ENCODE measurements around the gene UBALD2.
"Not testable (repeated sequence)": the region's sequence is repeated elsewhere in the genome, so short reads cannot be mapped to it uniquely, and the experiment has no call there.

Gene UBALD2

DNA sequence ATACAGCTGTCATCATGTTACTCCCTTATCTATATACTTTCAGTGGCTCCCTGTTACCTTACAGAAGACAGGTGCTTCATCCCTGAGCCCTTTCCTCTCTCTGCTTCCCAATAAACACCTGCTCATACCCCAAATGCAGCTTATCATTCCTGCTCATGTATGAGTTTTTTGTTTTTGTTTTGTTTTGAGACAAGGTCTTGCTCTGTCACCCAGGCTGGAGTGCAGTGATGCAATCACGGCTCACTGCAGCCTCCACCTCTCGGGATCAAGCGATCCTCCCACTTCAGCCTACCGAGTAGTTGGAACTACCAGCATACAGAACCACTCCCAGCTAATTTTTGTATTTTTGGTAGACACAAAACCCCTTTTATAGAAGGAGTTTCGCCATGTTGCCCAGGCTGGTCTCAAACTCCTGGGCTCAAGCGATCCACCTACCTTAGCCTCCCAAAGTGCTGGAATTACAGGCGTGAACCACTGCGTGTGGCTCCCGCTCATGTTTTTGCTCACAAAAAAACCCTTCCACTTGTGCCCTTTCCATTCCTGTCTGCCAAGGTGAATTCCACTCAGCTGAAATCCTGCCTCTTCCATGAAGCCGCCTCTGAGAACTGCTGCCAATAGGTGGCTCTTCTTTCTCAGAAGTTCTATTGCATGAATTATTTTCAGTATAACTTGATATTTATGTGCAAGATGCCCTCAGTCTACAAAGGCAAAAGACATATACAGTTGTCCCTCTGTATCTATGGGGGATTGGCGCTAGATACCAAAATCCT, 16.9 kb upstream of the UBALD2 start:
- DNase-seq: no peak
- Histone ChIP-seq H3K27ac (no peak overlapping the region), H3K9me3 (no peaks in the 10 kb centered on the region), H3K36me3 (no peaks in the 10 kb centered on the region), H3K27me3 (peaks cover 0 to 77% of the 10 kb centered on the region in 2 donors), H3K4me3 (no peak overlapping the region), H3K4me1 (no peaks in the 10 kb centered on the region)
- intact Hi-C loops (cut with DNase I; ENCODE audit: low total_unique reads): no loop called here
- TF ChIP-seq, protein P1, sequence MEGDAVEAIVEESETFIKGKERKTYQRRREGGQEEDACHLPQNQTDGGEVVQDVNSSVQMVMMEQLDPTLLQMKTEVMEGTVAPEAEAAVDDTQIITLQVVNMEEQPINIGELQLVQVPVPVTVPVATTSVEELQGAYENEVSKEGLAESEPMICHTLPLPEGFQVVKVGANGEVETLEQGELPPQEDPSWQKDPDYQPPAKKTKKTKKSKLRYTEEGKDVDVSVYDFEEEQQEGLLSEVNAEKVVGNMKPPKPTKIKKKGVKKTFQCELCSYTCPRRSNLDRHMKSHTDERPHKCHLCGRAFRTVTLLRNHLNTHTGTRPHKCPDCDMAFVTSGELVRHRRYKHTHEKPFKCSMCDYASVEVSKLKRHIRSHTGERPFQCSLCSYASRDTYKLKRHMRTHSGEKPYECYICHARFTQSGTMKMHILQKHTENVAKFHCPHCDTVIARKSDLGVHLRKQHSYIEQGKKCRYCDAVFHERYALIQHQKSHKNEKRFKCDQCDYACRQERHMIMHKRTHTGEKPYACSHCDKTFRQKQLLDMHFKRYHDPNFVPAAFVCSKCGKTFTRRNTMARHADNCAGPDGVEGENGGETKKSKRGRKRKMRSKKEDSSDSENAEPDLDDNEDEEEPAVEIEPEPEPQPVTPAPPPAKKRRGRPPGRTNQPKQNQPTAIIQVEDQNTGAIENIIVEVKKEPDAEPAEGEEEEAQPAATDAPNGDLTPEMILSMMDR (IDR thresholded peaks at IDR 0.05): no peak

- Histone ChIP-seq H3K4me1 (no peaks in the 10 kb centered on the region), H3K4me3 (no peak overlapping the region), H3K36me3 (no peaks in the 10 kb centered on the region), H3K9me3 (no peaks in the 10 kb centered on the region), H3K27ac (no peak overlapping the region), H3K27me3 (peaks cover 0 to 75% of the 10 kb centered on the region in 2 donors)
- peak in 1 of 2 donors; percentile 9 for DNase-seq
- intact Hi-C loops (cut with DNase I; ENCODE audit: low total_unique reads): no loop called here
- TF ChIP-seq, protein P1 (IDR thresholded peaks at IDR 0.05): no peak
Observed at GRCh38 chr17:76250141-76250540, 15.0 kb upstream of the UBALD2 start.

DNA sequence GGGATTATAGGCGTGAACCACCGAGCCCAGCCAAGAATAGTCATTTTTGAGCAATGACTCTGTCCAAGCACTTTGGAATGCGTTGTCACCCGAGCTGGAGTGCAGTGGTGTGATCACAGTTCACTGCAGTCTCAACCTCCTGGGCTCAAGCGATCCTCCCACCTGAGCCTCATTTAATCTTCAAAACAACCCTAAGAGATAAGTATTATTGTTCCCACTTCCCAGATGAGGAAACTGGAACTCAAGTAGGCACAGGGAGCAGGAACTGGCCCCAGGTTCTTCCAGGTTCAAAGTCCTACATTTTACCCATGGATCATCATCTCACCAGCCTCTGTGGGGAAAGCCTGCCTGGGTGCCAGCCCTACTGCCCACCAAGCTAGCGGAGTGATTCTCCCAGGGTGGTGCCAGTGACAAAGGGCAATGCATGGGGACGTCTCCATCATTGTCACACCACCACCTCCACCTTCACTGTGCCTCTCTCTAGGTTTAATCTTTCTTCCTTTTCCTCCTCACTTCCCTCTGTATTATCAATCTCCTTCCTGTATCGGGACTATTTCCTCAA, 13.6 kb upstream of the UBALD2 start:
- peaks cover 0 to 66% of the 10 kb centered on the region in 2 donors for H3K27me3 ChIP-seq
- intact Hi-C loops (cut with DNase I; ENCODE audit: low total_unique reads): no loop called here
- no peaks in the 10 kb centered on the region for H3K4me1 ChIP-seq
- no peak overlapping the region for H3K4me3 ChIP-seq
- H3K27ac ChIP-seq: no peak overlapping the region
- peak in 1 of 2 donors; percentile 27 for DNase-seq
- TF ChIP-seq, protein P1 (IDR thresholded peaks at IDR 0.05): no peak
- no peaks in the 10 kb centered on the region for H3K36me3 ChIP-seq
- H3K9me3 ChIP-seq: no peaks in the 10 kb centered on the region

- H3K27ac ChIP-seq: no peak overlapping the region
- no peaks in the 10 kb centered on the region for H3K9me3 ChIP-seq
- intact Hi-C loops (cut with DNase I; ENCODE audit: low total_unique reads): no loop called here
- H3K27me3 ChIP-seq: peaks cover 0 to 64% of the 10 kb centered on the region in 2 donors
- peak; percentile 66 to 77 for DNase-seq
- no peaks in the 10 kb centered on the region for H3K36me3 ChIP-seq
- no peaks in the 10 kb centered on the region for H3K4me1 ChIP-seq
- no peak overlapping the region for H3K4me3 ChIP-seq
- TF ChIP-seq, protein P1 (IDR thresholded peaks at IDR 0.05): no peak
Observed at GRCh38 chr17:76252040-76252954, 12.9 kb upstream of the UBALD2 start.

DNA sequence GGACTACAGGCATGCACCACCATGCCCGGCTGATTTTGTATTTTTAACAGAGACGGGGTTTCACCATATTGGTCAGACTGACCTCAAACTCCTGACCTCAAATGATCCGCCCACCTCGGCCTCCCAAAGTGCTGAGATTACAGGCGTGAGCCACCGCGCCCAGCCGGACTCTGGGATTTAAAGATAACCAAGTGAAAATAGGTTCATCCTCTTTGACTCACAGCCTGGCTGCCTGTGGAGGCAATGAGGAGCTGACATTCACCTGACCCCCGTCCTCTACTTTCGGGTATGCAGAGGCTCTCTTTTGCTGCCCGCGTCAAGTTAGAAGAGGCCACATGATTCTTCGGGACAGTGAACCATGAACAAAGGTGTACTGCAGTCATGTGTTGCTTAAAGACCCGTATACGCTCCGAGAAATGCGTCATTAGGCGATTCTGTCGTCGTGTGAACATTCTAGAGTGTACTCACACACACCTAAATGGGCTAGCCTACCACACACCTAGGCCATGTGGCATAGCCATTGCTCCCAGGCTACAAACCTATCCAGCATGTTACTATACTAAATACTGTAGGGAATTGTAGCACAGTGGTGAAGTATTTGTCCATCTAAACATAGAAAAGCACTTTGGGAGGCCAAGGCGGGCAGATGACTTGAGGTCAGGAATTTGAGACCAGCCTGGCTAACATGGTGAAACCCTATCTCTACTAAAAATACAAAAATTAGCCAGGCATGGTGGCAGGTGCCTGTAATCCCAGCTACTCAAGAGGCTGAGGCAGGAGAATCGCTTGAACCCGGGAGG, 12.0 kb upstream of the UBALD2 start:
- peak in 1 of 2 donors; percentile 46 for DNase-seq
- H3K4me3 ChIP-seq, H3K27ac ChIP-seq: not testable (repeated sequence)

More for the DNA sequence above, 12.0 kb upstream of the UBALD2 start:
- H3K4me1 ChIP-seq; intact Hi-C loops (cut with DNase I; ENCODE audit: low total_unique reads); H3K36me3 ChIP-seq; H3K9me3 ChIP-seq: not testable (repeated sequence)
- peaks cover 0 to 56% of the 10 kb centered on the region in 2 donors for H3K27me3 ChIP-seq
